GM21423 (cell line): ENCODE data around the gene GBX1.

Experiments used
- ATAC-seq: cut with Tn5 transposase; IDR thresholded peaks from one replicate; pipeline ENCODE4 v1.9.1; 2021; ENCODE audit warnings: mild to moderate bottlenecking, moderate library complexity; ENCODE audit not compliant: unreplicated experiment

Gene GBX1

GRCh38 chr7:151116603-151117440, 50.7 kb downstream of the GBX1 start:
- ATAC-seq, result no peak

DNA sequence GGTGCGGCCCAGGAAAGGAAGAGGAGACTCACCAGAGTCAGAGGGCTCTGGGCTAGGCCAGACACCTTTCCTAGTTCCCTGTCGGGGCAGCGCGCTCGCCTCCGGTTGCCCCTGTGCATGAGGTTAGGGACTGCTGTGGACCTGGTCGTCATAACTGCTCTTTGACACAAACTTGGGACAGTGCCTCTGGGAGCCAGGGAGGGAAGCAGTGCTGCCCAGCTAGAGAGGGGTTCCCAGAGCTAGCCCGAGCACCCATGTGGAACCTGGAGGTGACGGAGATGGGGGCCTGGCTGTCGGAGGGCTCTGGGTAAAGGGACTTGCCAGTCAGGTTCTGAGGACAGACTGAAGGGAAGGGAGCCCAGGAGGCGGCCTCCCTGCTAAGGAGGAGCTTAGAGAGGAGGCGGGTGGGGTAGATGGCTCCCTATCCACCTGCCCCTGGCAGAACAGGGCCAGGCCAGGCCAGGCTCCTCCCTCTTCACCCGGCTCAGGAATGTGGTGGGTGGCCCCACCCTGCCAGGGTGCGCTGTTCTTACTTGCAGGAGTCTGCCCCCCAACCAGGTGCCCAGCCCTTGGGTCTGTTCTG, 51.6 kb downstream of the GBX1 start:
- no peak for ATAC-seq

GRCh38 chr7:151115121-151115835, 52.2 kb downstream of the GBX1 start:
- ATAC-seq, result no peak

DNA sequence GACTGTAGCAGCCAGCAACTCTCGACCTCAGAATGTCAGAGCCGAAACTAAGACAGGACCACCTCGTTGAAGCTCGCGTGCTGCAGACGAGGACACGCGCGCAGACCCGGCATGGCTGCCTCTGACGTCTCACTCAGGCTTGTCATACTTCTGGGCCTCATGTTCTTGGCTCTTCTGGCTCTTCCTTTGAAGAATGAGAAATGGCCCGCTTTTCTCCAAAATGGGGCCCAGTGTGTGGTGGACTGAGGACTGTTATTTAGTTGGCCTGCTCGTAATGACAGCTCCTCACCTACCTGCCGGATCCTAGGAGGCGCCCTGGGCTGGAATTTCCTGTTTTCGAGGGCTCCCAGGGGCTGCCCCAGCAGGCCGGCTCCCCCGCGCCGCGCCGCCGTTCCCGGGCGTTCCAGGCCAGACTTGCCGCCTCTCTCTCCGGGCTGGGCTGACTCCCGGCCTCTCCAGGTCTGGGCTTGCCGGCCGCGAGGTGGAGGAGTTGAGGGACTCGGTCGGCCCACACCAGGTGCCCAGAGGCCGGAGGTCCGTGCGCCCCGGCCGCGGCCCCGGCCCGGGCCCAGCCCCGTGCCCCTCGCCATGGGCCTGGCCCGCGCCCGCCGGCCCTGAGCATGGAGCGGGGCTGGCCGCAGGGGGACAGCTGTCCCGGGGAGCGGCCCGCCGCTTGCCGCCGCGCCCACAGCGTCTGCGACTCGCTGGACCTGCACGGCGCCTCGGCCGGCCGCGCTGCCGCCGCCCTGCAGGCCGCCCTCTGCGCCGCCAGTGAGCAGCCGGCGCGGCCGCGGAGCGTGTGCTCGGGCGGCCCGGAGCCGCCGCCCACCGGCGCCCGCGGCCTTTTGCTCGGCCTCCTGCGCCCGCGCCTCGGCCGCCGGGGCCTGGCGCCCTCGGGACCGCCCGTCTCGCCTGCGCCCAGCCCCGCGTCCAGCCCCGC, 53.1 kb downstream of the GBX1 start:
- ATAC-seq, result no peak

DNA sequence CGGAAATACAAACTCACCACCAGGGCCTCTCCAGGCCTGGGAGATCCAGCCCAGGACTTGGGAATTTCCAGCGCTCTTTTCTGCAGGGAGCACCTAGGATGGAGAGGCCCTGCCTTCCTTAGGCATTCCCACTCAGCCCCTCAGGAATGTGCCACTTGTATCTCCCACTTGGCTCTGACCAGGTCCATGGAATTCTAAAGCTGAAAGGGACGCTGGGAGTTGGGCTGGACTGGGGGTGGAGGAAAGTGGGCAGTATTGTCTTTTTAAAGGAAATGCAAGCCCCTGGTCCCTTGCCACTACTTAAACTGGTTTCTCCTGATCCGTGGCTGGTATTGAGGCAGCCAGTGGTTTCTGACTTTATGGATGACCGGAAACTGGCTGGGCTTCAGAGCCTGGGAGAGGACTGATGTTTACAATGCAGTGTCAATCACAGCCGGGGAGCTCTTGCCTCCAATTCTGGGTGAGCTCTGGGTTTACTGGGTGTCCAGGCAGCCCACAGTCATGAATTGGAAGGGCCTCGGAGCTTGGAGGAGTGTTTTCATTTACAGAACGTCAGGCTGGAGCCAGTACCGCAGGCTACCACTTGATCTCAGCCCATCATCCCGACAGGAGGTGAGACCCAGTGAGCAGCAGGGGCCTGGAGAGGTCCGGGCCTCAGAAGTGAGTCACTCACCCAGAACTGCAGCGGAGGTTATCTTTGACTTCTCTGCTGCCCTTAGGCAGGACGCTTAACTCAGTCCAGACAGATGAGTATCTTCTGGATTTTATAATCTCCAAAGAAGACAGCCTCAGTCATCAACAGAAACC, 53.9 kb downstream of the GBX1 start:
- no peak for ATAC-seq

DNA sequence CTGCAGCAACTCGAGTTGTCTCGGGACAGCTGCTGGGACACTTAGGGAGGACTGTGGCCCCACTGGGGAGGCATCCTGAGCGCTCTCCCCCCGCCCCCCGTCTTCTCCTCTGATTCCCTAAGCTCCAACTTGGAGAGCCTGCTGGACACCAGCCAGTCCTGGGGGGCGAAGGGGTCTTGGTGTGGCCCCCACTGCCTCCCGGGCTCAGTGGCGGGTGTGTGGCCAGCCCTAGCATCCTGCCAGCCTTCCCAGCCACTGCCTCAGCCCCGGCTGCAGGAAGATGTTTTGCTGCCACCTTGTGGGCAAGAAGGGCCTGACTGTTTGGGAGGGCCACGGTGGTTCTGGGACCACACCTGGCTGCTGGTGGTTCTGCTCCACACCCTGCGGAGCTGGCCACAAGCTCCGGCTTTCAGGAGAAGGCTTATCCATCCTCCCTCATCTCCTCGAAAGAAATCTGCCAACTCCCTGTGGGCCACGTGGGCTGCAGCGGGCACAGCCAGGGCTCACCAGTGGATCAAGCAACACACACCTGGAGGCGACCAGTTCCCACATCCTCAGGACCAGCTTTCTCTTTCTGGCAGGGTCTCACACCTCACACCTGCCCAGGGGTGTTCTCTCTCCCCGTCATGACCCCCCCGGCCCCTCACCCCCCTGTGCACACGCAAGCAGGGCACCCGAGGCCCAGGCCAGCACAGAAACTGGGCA, 56.4 kb downstream of the GBX1 start:
- ATAC-seq, result peak; percentile 73

DNA sequence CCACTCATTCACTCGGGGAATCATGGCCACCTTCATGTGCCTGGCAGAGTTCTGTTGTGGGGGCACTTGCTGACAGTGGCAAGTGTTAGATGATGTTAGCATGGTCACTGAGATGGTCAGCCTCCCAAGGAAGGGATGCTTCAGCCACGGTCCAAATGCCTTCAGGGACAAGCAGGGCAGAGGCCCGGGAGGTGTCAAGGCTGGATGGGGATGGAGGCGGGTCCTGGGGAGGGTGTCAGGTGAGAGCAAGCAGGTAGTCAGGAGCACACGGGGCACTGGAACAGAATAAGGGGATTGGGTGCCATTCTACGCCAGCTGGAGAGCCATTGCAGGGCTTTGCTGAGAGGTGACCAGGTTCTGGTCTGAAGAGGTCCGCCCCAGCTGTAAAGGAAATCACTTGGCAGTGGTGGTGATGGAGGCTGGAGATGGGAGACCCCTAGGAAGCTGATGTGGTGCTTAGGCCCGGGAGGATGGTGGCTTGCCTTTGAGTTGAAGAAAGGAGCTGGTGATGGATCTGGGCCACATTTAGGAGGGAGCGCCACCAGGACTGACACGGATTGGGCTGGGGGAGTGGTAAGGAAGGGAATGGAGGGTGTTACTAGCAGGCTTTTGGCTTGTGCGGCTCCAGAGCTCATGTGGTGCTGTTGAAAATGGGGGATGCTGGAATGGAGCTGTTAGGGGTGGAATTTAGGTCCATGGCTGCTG, 57.1 kb downstream of the GBX1 start:
- no peak for ATAC-seq

GRCh38 chr7:151109094-151110048, 58.1 kb downstream of the GBX1 start:
- no peak for ATAC-seq

DNA sequence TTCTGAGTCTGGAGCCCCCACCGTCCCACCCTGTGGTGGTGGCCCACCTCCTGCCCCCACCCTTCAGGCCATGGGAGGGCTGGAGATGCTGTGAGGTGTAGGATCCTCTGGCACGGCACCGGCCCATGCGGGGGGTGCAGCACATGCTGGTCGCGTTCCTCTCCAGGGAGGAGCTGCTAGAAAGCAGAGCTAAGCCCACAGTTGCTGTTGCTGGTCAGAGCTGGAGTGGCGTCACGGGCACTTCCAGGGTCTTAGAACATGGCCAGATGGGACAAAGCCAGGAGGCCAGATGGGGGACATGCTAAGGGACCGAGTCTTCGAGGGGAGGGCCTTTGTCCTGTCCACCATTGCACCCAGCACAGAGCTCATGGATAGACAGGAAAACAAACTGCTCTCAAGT, 59.6 kb downstream of the GBX1 start:
- no peak for ATAC-seq

GRCh38 chr7:151104411-151105235, 62.9 kb downstream of the GBX1 start:
- ATAC-seq, result no peak

DNA sequence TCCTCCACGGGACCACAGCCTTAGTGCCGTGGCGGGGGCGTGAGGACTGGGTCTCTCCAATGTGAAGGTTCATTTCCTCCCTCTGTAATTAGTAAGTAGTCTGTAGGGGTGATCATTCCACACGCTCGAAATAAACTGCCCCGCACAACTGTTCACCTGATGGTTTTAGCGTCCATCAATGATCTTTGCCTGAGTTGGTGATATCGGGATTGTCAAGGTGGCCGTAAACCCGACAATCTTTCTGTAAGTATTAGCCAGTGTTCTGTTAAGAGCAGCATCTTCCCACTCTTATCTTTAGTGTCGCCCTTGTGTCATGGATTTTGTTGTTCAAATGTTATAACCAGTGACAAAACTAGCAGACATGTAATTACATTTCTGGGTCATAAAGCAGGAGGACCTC, 63.5 kb downstream of the GBX1 start:
- ATAC-seq, result no peak

- ATAC-seq, result no peak
Observed at GRCh38 chr7:151102991-151103390, 64.5 kb downstream of the GBX1 start.

- no peak for ATAC-seq
Observed at GRCh38 chr7:151101621-151102396, 65.7 kb downstream of the GBX1 start.

- ATAC-seq, result no peak
Observed at GRCh38 chr7:151100921-151101320, 66.6 kb downstream of the GBX1 start.

DNA sequence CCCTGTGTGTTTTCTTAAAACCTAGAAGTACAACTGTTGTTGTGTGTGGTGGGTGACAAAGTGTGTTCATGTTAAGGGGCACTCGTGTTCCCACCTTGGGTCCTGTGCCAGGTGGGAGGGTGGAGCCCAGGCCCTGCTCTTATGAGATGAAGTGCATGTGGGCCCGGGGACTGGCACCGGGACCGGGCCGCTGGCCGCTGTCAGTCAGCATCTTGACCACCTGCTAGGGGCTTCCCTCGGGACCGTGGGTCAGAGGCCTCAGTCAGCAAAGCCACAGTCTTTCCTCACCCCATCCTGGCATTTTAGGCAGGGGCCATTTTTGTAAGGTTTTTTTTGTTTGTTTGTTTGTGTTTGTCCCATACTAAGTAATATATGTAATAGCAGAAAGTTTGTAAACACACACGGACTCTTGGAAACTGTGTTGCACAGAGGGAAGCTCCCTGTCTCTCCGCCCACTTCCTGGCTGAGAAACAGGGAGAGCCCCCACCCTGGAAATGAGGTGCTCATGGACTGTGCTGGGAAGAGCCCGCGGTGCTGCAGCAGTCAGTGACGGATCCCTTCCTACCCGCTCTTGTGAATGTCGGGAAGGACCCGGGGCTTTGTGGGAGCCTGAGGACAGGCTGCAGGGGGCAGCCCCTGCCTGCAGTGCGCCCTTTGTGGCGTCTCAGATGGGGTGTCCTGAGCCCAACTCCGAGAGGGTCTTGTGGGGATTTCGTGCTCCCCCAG, 67.8 kb downstream of the GBX1 start:
- ATAC-seq, result no peak
